GM18868 (cell line): Measurements from ENCODE around the gene HCN3.

Experiments used
- ATAC-seq: cut with Tn5 transposase; IDR thresholded peaks from one replicate; pipeline ENCODE4 v1.9.1; 2021; ENCODE audit warnings: mild to moderate bottlenecking, moderate library complexity; ENCODE audit not compliant: unreplicated experiment

The HCN3 gene

DNA sequence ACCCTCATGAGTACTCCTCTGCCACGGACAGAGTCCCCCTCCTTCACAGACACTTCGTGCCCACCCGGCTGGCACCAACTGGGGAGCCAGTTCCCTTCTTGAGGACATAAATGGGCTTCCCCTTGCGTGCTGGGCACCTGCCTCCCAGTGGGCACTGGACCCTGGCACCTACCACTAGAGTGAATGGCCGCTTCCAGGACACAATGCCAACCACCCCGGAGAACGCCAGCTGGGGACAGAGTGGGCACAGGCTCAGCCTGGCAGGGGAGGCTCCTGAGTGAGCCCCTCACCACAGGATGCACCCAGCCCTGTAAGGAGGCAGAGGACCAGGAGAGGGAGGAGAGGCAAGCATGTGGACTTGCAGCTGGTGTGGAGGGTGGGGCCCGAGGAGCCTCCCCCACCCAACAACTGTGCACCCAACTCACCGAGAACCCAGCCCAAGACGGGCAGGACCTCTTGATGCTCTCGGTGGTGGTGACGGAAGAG, 23.0 kb upstream of the HCN3 start:
- no peak for ATAC-seq

DNA sequence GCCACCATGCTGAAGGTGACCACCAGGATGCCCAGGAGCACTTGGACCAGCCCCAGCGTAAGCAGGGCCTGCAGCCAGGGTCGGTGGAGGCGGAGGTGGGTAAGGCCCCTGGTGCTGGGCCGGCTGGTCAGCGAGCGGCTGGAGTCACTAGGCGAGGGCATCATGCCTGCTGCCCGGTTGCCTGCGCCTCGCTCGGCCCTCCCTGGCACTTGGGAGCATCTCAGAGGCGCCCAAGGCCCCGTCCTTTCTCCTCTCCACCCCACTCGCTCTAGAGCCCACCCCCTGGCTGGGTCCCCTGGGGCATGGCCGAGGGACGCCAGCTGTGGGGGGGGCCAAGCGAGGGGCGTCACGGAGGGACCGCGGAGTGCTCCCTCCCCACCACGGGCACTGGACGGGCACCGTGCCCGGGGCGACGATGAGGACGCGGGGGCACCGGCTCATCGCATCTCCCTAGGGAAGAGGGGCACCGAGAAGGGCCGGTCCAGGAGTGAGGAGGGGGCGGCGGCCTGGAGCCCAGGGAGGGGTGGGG, 22.5 kb upstream of the HCN3 start:
- ATAC-seq: no peak

- ATAC-seq: peak; percentile 63
Measured at GRCh38 chr1:155255243-155256007, 21.8 kb upstream of the HCN3 start, which contains the start of gene ENTREP3. TSS of gene ENTREP3 (minus strand) at chr1:155255483. CDS start at chr1:155254877, 606 bp downstream.

DNA sequence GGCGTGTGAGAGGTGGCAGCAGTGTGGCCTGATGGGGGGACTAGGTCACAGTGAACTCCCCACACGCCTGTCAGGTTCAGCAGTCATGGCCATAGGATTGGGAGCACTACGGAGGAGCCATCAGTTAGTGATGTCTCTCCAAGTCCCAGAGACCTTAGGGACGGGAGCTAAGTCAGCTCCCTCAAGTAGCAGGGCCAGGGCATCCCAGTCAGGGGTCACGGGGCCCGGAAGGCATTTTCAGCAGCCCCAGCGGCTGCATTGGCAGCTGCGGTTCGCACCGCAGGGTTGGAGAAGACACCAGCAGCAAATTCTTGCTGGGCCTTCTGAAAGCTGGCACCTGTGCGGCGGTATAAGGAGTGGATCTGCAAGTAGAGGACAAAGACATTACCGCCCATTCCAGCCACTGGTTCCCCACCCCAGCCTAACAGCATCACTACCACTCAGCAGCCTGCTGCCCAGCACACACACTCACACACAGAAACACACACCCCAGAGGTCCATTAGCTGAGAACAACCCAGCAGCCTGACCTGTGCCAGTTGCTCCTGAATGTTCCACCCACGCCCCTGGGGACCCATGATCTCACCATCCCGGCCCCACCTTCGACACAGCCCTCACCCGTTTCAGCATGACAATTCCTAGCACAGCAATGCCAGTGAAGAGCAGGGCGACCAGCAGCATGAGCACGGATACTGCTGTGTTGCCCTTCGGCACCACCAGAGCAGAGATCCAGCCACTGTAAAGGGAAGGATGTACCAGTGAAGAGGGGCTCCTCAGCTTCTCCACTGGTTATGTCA, 21.0 kb upstream of the HCN3 start:
- ATAC-seq: no peak

- ATAC-seq: no peak
Measured at GRCh38 chr1:155260276-155260675, 17.0 kb upstream of the HCN3 start.

DNA sequence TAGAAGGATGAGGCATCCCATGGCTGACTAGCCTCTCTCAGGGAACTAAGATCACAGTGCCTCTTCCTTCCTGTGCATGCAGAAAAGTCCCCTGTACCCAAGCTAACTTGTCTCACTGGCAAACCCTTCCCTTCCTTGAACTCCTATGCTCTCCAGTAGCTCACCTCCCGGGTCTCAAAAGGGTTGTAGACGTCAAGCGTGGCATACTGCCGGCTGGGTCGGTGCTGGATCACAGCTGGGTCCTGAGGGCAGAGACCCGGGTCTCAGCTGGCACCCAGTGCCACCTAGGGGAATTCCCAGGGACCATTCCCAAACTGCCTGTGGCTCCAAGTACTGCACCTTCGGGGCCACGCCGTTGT, 15.8 kb upstream of the HCN3 start:
- no peak for ATAC-seq

DNA sequence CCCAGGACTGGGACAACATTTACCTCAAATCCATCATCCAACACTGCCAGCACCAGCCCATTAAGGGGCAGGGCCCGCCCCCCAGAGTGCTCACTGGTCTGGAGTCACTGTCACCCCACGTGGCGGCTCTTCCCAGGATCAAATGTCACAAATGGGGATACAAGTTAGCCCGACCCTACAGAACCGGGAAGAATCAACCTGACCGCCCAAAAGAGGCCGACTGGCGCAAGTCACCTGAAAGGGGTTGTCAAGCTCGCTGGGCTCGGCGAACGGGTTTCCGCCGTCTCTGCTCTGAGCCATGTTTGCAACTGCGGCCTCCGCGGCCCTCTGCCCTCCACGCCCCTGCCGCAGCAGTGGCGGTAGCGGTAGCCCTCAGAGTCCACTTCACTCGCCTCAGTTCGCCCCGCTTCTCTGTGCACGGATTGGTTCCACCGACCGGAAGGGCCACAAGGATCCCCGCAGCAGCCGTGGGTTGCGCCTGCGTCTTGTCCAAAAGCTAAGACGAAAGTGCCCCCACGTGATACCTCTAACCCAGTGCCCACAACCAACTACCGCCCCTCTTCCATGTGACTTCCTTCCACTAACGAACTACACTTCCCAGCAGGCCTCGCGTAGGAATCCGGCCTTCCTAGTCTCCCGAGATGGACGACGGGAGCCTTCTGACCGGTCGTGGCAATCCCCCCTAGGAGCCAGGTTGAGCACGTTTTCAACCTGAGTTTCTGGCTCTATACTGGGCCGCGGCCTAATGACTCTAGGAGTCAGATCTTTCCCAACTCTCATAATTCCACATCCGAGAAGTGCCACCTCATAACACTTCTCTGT, 15.2 kb upstream of the HCN3 start, which contains the start of gene SCAMP3:
Gene SCAMP3, minus strand, starts transcription at position 509 of the 822 bp plus-strand sequence. Its CDS starts 209 bp downstream, at position 300.
- peak; percentile 91 for ATAC-seq

- ATAC-seq: no peak
Measured at GRCh38 chr1:155263067-155263466, 14.2 kb upstream of the HCN3 start.

DNA sequence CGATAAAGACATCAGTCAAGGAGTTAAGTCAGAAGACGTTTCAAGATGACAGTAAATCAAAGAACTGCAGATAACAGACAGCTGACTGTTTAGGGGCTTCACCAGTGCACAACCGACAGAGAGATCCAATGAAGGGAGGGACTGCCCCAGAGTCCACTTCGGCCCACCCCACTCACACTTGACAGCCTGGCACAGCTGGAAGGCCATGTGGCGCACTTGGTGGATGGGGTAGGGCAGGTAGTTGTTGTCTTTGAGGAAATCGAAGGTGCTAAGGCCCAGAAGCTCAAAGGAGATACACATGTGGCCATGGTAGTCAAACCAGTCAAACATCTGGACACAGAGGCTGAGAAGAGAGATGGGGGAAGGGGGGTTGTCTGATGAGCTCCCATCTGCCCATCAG, 10.7 kb upstream of the HCN3 start:
- no peak for ATAC-seq

DNA sequence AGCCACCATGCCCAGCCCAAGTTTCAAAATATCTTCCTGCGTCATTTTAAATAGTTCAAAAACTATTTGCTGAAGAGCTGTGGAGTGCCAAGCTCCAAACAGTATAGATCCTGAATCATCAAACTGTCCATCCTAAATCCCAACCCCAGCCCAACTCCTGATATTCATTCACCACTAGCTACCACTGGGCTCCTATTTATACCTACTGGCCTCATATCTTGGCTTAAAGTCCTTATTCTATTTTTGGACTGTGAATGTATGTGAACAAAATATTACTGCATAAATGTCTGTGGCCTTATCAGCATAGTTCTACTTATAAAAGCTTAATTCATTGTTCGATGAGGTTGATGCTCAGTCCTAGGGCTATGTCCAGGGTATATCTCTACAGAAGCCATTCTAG, 9.9 kb upstream of the HCN3 start:
- no peak for ATAC-seq

DNA sequence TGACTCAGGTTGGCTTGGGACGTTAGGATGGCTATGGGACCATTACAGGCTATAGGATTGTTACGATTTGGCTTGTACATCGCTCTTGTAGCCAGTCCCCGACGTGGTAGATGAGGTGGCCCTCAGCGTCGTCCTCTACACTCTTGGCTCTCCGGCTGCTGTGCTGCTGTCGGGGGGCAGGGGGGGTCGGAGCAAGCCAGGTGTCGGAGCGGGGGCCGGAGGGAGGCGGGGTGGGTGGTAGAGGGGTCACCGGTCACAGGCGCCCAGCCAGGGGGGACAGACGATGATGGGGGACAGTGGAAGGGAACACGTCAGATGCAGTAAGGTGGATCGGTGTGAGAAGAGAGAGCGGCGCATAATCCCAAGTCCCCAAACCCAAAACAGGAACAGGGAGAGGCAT, 8.6 kb upstream of the HCN3 start:
- no peak for ATAC-seq

DNA sequence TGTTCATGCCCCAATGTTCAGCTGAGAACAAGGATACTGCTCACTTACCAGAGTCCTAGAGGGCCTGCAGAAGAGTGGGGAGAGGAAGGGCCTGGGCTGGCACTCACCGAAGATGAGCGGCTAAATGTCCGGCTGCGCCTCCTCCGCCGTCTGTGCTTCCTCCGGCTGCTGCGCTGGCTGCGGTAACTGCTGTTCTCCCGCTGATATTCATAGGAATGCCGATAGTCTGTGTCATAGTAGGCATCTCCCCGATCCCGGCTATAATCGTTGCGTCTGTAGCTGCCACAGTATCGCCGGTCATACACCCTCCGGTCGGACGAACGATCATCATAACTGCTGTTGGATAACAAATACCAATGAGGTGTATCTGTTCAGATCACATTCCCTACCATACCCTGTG, 7.9 kb upstream of the HCN3 start:
- no peak for ATAC-seq

DNA sequence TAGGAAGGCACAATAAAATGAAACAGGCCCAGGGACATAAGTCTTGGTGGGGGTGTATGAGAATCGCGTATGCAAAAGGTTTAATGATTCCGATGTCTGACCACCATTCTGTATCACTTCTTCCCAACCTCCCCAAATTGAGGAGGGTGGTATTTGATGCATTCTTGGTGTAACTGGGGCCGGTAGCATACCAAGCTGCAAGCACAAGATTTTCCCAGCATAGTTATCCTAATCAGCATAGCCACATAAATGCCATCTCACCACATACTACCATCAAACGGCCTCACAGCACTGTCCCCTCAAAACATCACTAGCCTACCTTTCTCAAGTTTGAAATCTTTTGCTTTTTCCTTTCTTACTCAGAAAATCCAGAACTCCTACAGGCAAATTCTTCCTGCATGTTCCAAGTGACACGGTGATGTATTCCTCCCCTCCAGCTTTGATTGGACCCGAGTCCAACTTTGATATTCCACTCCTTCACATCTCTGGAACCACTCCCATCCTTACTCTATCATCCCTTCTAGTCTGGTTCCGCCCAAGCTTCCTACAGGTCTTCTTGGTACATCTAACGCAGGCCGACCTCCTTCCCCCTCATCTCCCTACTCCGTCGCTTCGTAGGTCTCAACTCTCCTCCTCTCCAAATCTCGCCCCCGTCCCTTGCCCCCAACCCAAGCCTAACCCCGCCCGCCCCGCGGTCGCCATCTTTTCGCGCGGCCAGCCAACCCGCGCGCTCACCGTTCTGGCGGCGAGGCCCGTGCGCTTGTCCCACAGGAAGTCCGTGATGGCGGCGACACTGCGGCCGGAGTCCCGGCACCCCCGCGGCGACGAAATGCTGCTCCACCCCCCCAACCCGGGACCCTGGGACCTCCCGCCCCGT, 4.6 kb upstream of the HCN3 start:
- ATAC-seq: peak; percentile 28

- peak; percentile 78 for ATAC-seq
Measured at GRCh38 chr1:155273343-155274245, 3.7 kb upstream of the HCN3 start, which contains the start of gene CLK2. TSS of gene CLK2 (minus strand) at chr1:155273504. CDS start at chr1:155270977, 2,527 bp downstream.

GRCh38 chr1:155277902-155278688, 832 bp downstream of the HCN3 start:
- ATAC-seq: no peak

DNA sequence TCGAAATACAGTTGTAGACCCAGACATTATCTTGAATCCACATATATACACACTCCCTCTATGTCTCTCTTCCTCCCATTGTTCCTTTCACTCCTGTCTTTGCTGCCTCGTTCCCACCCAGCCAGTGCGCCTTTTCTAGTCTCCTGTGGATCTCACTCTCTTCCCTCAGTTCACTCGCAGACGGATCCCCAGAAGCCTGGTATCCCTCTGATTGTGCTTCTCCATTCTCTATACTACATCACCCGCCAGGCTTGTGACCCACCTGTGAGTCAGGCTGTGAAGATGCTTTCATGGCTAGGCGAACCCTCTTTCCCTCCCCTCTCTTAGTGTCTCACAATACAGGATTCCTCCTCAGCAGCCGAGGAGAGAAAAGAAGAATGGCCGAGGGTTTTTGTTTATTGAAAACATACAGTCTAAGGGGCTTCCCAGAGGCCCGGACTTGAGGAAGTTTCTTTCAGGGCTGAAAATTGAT, 1.5 kb downstream of the HCN3 start:
- no peak for ATAC-seq

- no peak for ATAC-seq
Measured at GRCh38 chr1:155279268-155279667, 2.0 kb downstream of the HCN3 start.
